HepG2 (cell line): ENCODE measurements around the gene FASTK. TPM values are rescaled to one million over a fixed set of nuclear protein-coding genes. Genes with fewer than 3 reads are reported as not detected.

Experiments
- ATAC-seq: fragments of 200-7000 bp; cut with Tn5 transposase; 3 replicates; pipeline ENCODE4 v1.9.1; 2020; ENCODE audit warnings: mild to moderate bottlenecking, moderate library complexity
- BruUV-seq: library from RNA; stranded (reverse); fragments of 400-500 nt; replicated peaks from 2 replicates; lab custom pipeline; 2021; lab: Mats Ljungman, UMichigan
- CTCF ChIA-PET: fragments of 300-600 bp; formaldehyde crosslinking; extraction: SDS; loops from one replicate; lab custom pipeline; 2021; ENCODE audit warnings: low total read pairs, inconsistent platforms, low intra/inter-chr PET ratio; lab: Yijun Ruan, JAX
- POLR2A ChIA-PET: fragments of 350-600 bp; sonication (Branson Sonifier 250); formaldehyde crosslinking; loops from one replicate; lab custom pipeline; 2020; ENCODE audit warnings: antibody characterized with exemption, inconsistent platforms; lab: Yijun Ruan, JAX
- DNase-seq: peaks from one replicate; pipeline ENCODE4 v3.0.0-alpha.2; 2015; ENCODE audit warnings: low spot score
- FAIRE-seq: peaks from 3 replicates; lab custom pipeline; 2011; peaks lifted over from hg19 to GRCh38; lab: Jason Lieb, UNC
- H2AFZ ChIP-seq: one replicate; pipeline ENCODE4 v1.6.1; 2011; ENCODE audit warnings: low read length, inconsistent platforms
- H3K27ac ChIP-seq: fragments of 300-600 bp; 3 replicates; pipeline ENCODE4 v1.8.0; 2011; ENCODE audit warnings: mixed run types, mild to moderate bottlenecking, mixed read lengths, low read length, inconsistent platforms; ENCODE audit not compliant: insufficient read depth; ENCODE audit errors: extremely low read length
- H3K27me3 ChIP-seq, 2 experiments: fragments of 200-600 bp in 1 of 2; 2 replicates in 1 of 2; 3 replicates in 1 of 2; pipeline versions ENCODE4 v1.6.0 to v1.8.0; 2011; ENCODE audit warnings: low read length in 2 of 2, mild to moderate bottlenecking in 2 of 2, moderate library complexity in 2 of 2, inconsistent platforms in 1 of 2; ENCODE audit not compliant: insufficient read depth in 2 of 2, control insufficient read depth in 1 of 2
- H3K36me3 ChIP-seq, 2 experiments: fragments of 200-600 bp in 1 of 2; replicated peaks in 1 of 2; 2 replicates in 1 of 2; 3 replicates in 1 of 2; pipeline versions ENCODE4 v1.5.1 to v1.8.0; 2011; ENCODE audit warnings: low read length in 2 of 2, inconsistent platforms in 1 of 2; ENCODE audit not compliant: insufficient read depth in 2 of 2, control insufficient read depth in 1 of 2
- H3K4me1 ChIP-seq: 2 replicates; pipeline ENCODE4 v1.5.1; 2012; ENCODE audit warnings: low read length, inconsistent platforms; ENCODE audit not compliant: insufficient read depth
- H3K4me2 ChIP-seq: 2 replicates; pipeline ENCODE4 v1.6.0; 2011; ENCODE audit warnings: low read depth, low read length, inconsistent platforms
- H3K4me3 ChIP-seq, 3 experiments: fragments of 200-600 bp in 1 of 3; sonication (generic), shearing (Covaris generic) in 1 of 3; replicated peaks in 1 of 3; 2 replicates each; pipeline ENCODE4 v1.5.1; 2011 to 2016; ENCODE audit warnings: low read length in 3 of 3, inconsistent platforms in 2 of 3, low read depth in 2 of 3, mild to moderate bottlenecking in 2 of 3, control low read depth in 1 of 3, mixed read lengths in 1 of 3; ENCODE audit not compliant: insufficient read depth in 1 of 3
- H3K79me2 ChIP-seq: one replicate; pipeline ENCODE4 v1.6.1; 2011; ENCODE audit warnings: low read length, inconsistent platforms; ENCODE audit not compliant: insufficient read depth
- H3K9ac ChIP-seq: 2 replicates; pipeline ENCODE4 v1.6.0; 2011; ENCODE audit warnings: mild to moderate bottlenecking, low read depth, low read length, inconsistent platforms; ENCODE audit not compliant: insufficient read depth
- H3K9me3 ChIP-seq: 2 replicates; pipeline ENCODE4 v1.5.1; 2012; ENCODE audit warnings: mild to moderate bottlenecking, low read length
- H4K20me1 ChIP-seq: 2 replicates; pipeline ENCODE4 v1.6.0; 2011; ENCODE audit warnings: inconsistent platforms, mild to moderate bottlenecking, low read length, moderate library complexity; ENCODE audit not compliant: insufficient read depth
- AGO2 ChIP-seq: fragments of 200-400 bp; formaldehyde crosslinking; optimal IDR thresholded peaks from 2 replicates; pipeline ENCODE3; 2017; ENCODE audit warnings: mild to moderate bottlenecking, low read depth, low read length, moderate library complexity
- ELK4 ChIP-seq: sonication (generic); formaldehyde crosslinking; IDR thresholded peaks from 2 replicates; pipeline ENCODE4 v1.9.0; 2021; ENCODE audit warnings: missing genetic modification reagents, borderline replicate concordance
- KLF12 ChIP-seq: sonication (generic); formaldehyde crosslinking; IDR thresholded peaks from 2 replicates; pipeline ENCODE4 v1.4.0; 2020; ENCODE audit warnings: missing genetic modification reagents, borderline replicate concordance
- TCF7 ChIP-seq: sonication (generic); IDR thresholded peaks from 2 replicates; pipeline ENCODE4 v1.6.1; 2016; ENCODE audit warnings: antibody characterized with exemption, low read depth
- ZBTB44 ChIP-seq: sonication (generic); formaldehyde crosslinking; IDR thresholded peaks from 2 replicates; pipeline ENCODE4 v1.4.0; 2020; ENCODE audit warnings: missing genetic modification reagents
- ZNF430 ChIP-seq: sonication (generic); formaldehyde crosslinking; IDR thresholded peaks from 2 replicates; pipeline ENCODE4 v1.9.0; 2021; ENCODE audit warnings: mild to moderate bottlenecking, missing genetic modification reagents
- ZNF563 ChIP-seq: sonication (generic); formaldehyde crosslinking; IDR thresholded peaks from 2 replicates; pipeline ENCODE4 v1.8.0; 2022; ENCODE audit warnings: mild to moderate bottlenecking, moderate library complexity, missing genetic modification reagents
- WGBS: methylation state at CpG from one replicate; pipeline ENCODE4 v1.1.6; 2017; ENCODE audit warnings: low lambda C conversion rate; 5-methylcytosine and 5-hydroxymethylcytosine counted together
- in situ Hi-C: cut with HindIII; loops from 2 replicates; pipeline ENCODE4 v1.10.0; 2017; ENCODE audit warnings: low pct_unique_long_range_greater_than_20kb; ENCODE audit not compliant: extremely low pct_ligation_motif_present
- intact Hi-C: fragments of 100-400 bp; cut with micrococcal nuclease; formaldehyde crosslinking; loops from one replicate; pipeline ENCODE4 v1.10.0; 2022; ENCODE audit not compliant: unreplicated experiment
- polyA plus RNA-seq, 8 experiments: library from polyadenylated mRNA; depleted of rRNA in 3 of 8; stranded (reverse) in 7 of 8; unstranded in 1 of 8; fragments of >200 nt; fragmentation: Illumina TruSeq in 4 of 8; extraction: Trizol in 4 of 8; gene quantifications; 2 replicates each; pipeline versions ENCODE4 v1.2.1 to v1.2.3, GENCODE V29; 2011 to 2016; ENCODE audit warnings: low read depth in 4 of 8, missing spikeins in 1 of 8, mixed read lengths in 1 of 8; ENCODE audit not compliant: insufficient read depth in 1 of 8
- total RNA-seq, 5 experiments: library from RNA; depleted of rRNA; stranded (reverse); fragments of >200 nt; fragmentation: Illumina TruSeq; extraction: Trizol; gene quantifications; 2 replicates each; pipeline ENCODE4 v1.2.3, GENCODE V29; 2016; ENCODE audit warnings: low read depth in 1 of 5

The FASTK gene
- total and polyA plus RNA-seq, 2 of the 13 experiments (the other 11 are each of a cell fraction or from before 2014, with no cell fraction given), result 52.9 to 55.7 TPM

GRCh38 chr7:151071032-151071866 lies 9.4 kb downstream of the FASTK start:
- no peak overlapping the region for H3K27ac ChIP-seq
- no peak overlapping the region for H3K4me3 ChIP-seq
- WGBS, result 97% methylated on average over 24 of the region's 39 CpGs
- FAIRE-seq (no peak), DNase-seq (no peak), ATAC-seq (no peak)
- no peaks in the 10 kb centered on the region for H4K20me1 ChIP-seq
- H3K79me2 ChIP-seq, result no peaks in the 10 kb centered on the region
- in situ Hi-C loops, result no loop called here
- H3K4me2 ChIP-seq, result no peak overlapping the region
- no peak overlapping the region for H3K9ac ChIP-seq
- H3K27me3 ChIP-seq, result no peaks in the 10 kb centered on the region
- no TSS peak for BruUV-seq
- H3K36me3 ChIP-seq, result peaks cover 26 to 80% of the 10 kb centered on the region in 2 experiments
- H3K4me1 ChIP-seq, result no peaks in the 10 kb centered on the region
- CTCF ChIA-PET, result no interaction called here
- intact Hi-C loops, result no loop called here
- TF ChIP-seq TCF7, result no peak
- TF ChIP-seq AGO2, result peak; percentile 48
- TF ChIP-seq, all 625 proteins: peak for 1
- no peak overlapping the region for H2AFZ ChIP-seq
- POLR2A ChIA-PET, result interaction anchor here (2.2 to 3.4 kb wide), 2 partner anchors 9 to 10 kb away, joined by 7 to 30 read pairs; partner anchors contain the start of gene FASTK
- no peaks in the 10 kb centered on the region for H3K9me3 ChIP-seq

- CTCF ChIA-PET, result no interaction called here
- TF ChIP-seq KLF12, result no peak
- no peak for TF ChIP-seq ZNF430 (CRISPR knock-in tag)
- no peak for TF ChIP-seq ELK4 (CRISPR knock-in tag)
- no peak for TF ChIP-seq ZBTB44 (CRISPR knock-in tag)
- no peak for TF ChIP-seq ZNF563
- FAIRE-seq (no peak), DNase-seq (no peak), ATAC-seq (no peak)
- WGBS, result 90% methylated on average over 2 of the region's 15 CpGs
- POLR2A ChIA-PET, result interaction anchor here (2.2 kb wide), 1 partner anchor 10 kb away, joined by 7 read pairs; the partner anchor contains the start of gene FASTK
- no peak overlapping the region for H3K4me3 ChIP-seq
- H3K4me2 ChIP-seq, result no peak overlapping the region
- no peaks in the 10 kb centered on the region for H3K9me3 ChIP-seq
- peaks cover 22 to 80% of the 10 kb centered on the region in 2 experiments for H3K36me3 ChIP-seq
- intact Hi-C loops (no loop called here), in situ Hi-C loops (no loop called here)
- no peak overlapping the region for H3K9ac ChIP-seq
- 0 out of 2 replicates have a peak, but pooled peaks cover under 1% of the 10 kb centered on the region for H3K4me1 ChIP-seq
- BruUV-seq, result no TSS peak
- H3K27ac ChIP-seq, result no peak overlapping the region
- no peaks in the 10 kb centered on the region for H3K27me3 ChIP-seq
- H3K79me2 ChIP-seq, result no peaks in the 10 kb centered on the region
- no peak overlapping the region for H2AFZ ChIP-seq
- H4K20me1 ChIP-seq, result no peaks in the 10 kb centered on the region
Observed at GRCh38 chr7:151070574-151070960, 10.0 kb downstream of the FASTK start.
